ENCODE data around the gene ABCD1. TPM values are rescaled to one million over a fixed set of nuclear protein-coding genes. Genes with fewer than 3 reads are reported as not detected.

Gene ABCD1
- polyA plus RNA-seq, 1 donor from 2014 or later, result 3.6 TPM

GRCh38 chrX:153692611-153693156 lies 32.0 kb upstream of the ABCD1 start:
- Histone ChIP-seq H3K27me3 (ENCODE audit: insufficient read depth, low read depth, low read length) (no peaks in the 10 kb centered on the region), H2AFZ (ENCODE audit: low read depth, low read length) (no peak overlapping the region), H4K20me1 (ENCODE audit: insufficient read depth) (peaks cover 4% of the 10 kb centered on the region), H3K27ac (ENCODE audit: low read length) (no peak overlapping the region), H3K4me3 (ENCODE audit: low read length) (no peak overlapping the region), H3K9ac (ENCODE audit: low read length) (no peak overlapping the region), H3K79me2 (replicated peaks; ENCODE audit: insufficient read depth, low read length) (peaks cover 9% of the 10 kb centered on the region), H3K9me3 (ENCODE audit: low read length) (no peaks in the 10 kb centered on the region), H3F3A (ENCODE audit: insufficient read depth, low read length, poor library complexity, severe bottlenecking) (no peaks in the 10 kb centered on the region), H3K36me3 (ENCODE audit: insufficient read depth, low read length) (no peaks in the 10 kb centered on the region), H3K9me2 (ENCODE audit: insufficient read depth, low read length) (no peaks in the 10 kb centered on the region), H3K4me2 (ENCODE audit: low read length) (no peak overlapping the region)
- TF ChIP-seq SMC3 (conservative IDR thresholded peaks at IDR 0.05; ENCODE audit: poor library complexity) (no peak), TAF1 (IDR thresholded peaks at IDR 0.05; ENCODE audit: low read depth) (no peak), EP300 (conservative IDR thresholded peaks at IDR 0.05; ENCODE audit: poor library complexity, severe bottlenecking) (no peak), RAD21 (conservative IDR thresholded peaks at IDR 0.05) (no peak), POLR2AphosphoS5 (IDR thresholded peaks at IDR 0.05) (no peak), MXI1 (conservative IDR thresholded peaks at IDR 0.05; ENCODE audit: poor library complexity, severe bottlenecking) (no peak), EZH2 (IDR thresholded peaks at IDR 0.05; ENCODE audit: borderline replicate concordance, insufficient read depth, low read length, poor library complexity, severe bottlenecking) (no peak), REST (IDR thresholded peaks at IDR 0.05; ENCODE audit: borderline replicate concordance) (no peak)
- TF ChIP-seq, protein P1, sequence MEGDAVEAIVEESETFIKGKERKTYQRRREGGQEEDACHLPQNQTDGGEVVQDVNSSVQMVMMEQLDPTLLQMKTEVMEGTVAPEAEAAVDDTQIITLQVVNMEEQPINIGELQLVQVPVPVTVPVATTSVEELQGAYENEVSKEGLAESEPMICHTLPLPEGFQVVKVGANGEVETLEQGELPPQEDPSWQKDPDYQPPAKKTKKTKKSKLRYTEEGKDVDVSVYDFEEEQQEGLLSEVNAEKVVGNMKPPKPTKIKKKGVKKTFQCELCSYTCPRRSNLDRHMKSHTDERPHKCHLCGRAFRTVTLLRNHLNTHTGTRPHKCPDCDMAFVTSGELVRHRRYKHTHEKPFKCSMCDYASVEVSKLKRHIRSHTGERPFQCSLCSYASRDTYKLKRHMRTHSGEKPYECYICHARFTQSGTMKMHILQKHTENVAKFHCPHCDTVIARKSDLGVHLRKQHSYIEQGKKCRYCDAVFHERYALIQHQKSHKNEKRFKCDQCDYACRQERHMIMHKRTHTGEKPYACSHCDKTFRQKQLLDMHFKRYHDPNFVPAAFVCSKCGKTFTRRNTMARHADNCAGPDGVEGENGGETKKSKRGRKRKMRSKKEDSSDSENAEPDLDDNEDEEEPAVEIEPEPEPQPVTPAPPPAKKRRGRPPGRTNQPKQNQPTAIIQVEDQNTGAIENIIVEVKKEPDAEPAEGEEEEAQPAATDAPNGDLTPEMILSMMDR (IDR thresholded peaks at IDR 0.05; ENCODE audit: poor library complexity, severe bottlenecking), result no peak

DNA sequence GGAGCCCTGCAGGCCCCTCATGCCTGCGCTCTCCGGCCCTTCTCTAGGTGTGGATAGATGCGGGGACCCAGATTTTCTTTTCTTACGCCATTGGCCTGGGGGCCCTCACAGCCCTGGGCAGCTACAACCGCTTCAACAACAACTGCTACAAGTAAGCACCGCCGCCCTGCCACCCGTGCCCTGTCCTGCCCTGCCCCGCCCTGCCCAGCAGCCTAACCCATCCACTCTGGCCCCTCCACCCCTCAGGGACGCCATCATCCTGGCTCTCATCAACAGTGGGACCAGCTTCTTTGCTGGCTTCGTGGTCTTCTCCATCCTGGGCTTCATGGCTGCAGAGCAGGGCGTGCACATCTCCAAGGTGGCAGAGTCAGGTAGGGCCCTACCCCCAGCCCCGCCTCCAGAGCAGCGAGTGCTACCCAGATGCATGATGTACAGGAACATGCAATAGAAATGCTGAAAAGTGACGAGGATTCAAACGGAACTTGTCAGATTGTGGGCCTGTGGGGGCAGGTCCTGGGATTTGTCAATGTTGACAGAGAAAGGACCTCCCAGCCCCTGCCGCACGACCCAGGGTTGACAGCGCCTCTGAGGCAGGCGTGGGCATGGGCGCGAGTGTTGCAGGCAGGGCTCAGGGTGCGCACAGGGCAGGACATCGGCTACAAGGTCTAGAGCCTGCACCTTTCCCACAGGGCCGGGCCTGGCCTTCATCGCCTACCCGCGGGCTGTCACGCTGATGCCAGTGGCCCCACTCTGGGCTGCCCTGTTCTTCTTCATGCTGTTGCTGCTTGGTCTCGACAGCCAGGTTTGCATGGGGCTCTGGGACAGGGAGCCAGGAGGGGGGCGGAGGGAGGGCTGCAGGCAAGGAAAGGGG lies 31.2 kb upstream of the ABCD1 start:
- Histone ChIP-seq H3K36me3 (ENCODE audit: insufficient read depth, low read length) (no peaks in the 10 kb centered on the region), H3K79me2 (replicated peaks; ENCODE audit: insufficient read depth, low read length) (peaks cover 9% of the 10 kb centered on the region), H3K4me2 (ENCODE audit: low read length) (no peak overlapping the region)

More for the DNA sequence above, 31.2 kb upstream of the ABCD1 start:
- Histone ChIP-seq H3K9me3 (ENCODE audit: low read length) (no peaks in the 10 kb centered on the region), H2AFZ (ENCODE audit: low read depth, low read length) (no peak overlapping the region), H3K4me3 (ENCODE audit: low read length) (no peak overlapping the region), H3F3A (ENCODE audit: insufficient read depth, low read length, poor library complexity, severe bottlenecking) (no peaks in the 10 kb centered on the region), H3K9ac (ENCODE audit: low read length) (no peak overlapping the region), H3K27me3 (ENCODE audit: insufficient read depth, low read depth, low read length) (no peaks in the 10 kb centered on the region), H3K27ac (ENCODE audit: low read length) (no peak overlapping the region), H3K9me2 (ENCODE audit: insufficient read depth, low read length) (no peaks in the 10 kb centered on the region), H4K20me1 (ENCODE audit: insufficient read depth) (peaks cover 4% of the 10 kb centered on the region)
- TF ChIP-seq POLR2AphosphoS5 (IDR thresholded peaks at IDR 0.05), result no peak
- TF ChIP-seq, protein P1 (IDR thresholded peaks at IDR 0.05; ENCODE audit: poor library complexity, severe bottlenecking), result no peak
- TF ChIP-seq REST (IDR thresholded peaks at IDR 0.05; ENCODE audit: borderline replicate concordance), result no peak
- TF ChIP-seq RAD21 (conservative IDR thresholded peaks at IDR 0.05), result no peak
- no peak for TF ChIP-seq SMC3 (conservative IDR thresholded peaks at IDR 0.05; ENCODE audit: poor library complexity)
- no peak for TF ChIP-seq MXI1 (conservative IDR thresholded peaks at IDR 0.05; ENCODE audit: poor library complexity, severe bottlenecking)
- TF ChIP-seq EZH2 (IDR thresholded peaks at IDR 0.05; ENCODE audit: borderline replicate concordance, insufficient read depth, low read length, poor library complexity, severe bottlenecking), result no peak
- TF ChIP-seq EP300 (conservative IDR thresholded peaks at IDR 0.05; ENCODE audit: poor library complexity, severe bottlenecking), result no peak
- no peak for TF ChIP-seq TAF1 (IDR thresholded peaks at IDR 0.05; ENCODE audit: low read depth)

Data from neural cell (in vitro differentiated cells).